Measurements from ENCODE around the gene KCNIP1.

DNA sequence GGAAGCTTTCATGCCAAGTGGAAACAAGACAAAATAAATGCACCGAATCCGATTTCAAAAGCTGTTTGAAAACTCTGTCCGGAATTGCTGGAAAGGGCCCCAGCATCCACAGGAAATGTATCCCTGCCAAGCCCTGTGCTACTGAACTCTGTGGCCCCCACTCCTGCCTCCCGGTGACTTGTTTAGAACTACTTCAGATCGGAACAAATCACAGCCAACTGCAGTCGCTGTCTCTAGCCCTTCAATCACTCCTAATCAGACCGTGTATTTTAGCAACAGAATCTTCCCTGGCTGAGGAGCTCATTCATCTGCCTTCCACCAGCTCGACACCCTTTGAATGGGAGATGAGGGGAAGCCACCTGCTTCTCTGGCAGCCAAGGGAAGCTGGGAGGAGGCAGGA lies 94.1 kb downstream of the KCNIP1 start:
- TF ChIP-seq MTF1 (CRISPR knock-in tag; IDR thresholded peaks at IDR 0.05; ENCODE audit: borderline replicate concordance) (no peak), EZH2 (IDR thresholded peaks at IDR 0.05; ENCODE audit: borderline replicate concordance, low read depth, low read length) (no peak), SMARCA4 (IDR thresholded peaks at IDR 0.05) (no peak), ZNF76 (CRISPR knock-in tag; IDR thresholded peaks at IDR 0.05; ENCODE audit: borderline replicate concordance) (no peak), CTCF (IDR thresholded peaks at IDR 0.05 in 2 of 3, conservative IDR thresholded peaks at IDR 0.05 in 1 of 3; ENCODE audit: insufficient read depth in 2 of 3, low read depth in 1 of 3, low read length in 3 of 3) (no peak), STAT6 (CRISPR knock-in tag; IDR thresholded peaks at IDR 0.05) (no peak), TARDBP (IDR thresholded peaks at IDR 0.05) (no peak), GABPA (tag; conservative IDR thresholded peaks at IDR 0.05; ENCODE audit: low read depth) (no peak), MAFK (IDR thresholded peaks at IDR 0.05; ENCODE audit: low read length) (no peak), SIN3A (IDR thresholded peaks at IDR 0.05; ENCODE audit: borderline replicate concordance in 2 of 2, control insufficient read depth in 1 of 2, low read depth in 2 of 2, low read length in 2 of 2) (no peak), ZNF3 (CRISPR knock-in tag; IDR thresholded peaks at IDR 0.05) (no peak), KAT2B (IDR thresholded peaks at IDR 0.05; ENCODE audit: low read depth, low read length) (no peak), CEBPB (tag; IDR thresholded peaks at IDR 0.05) (no peak)
- TF ChIP-seq, protein P1, sequence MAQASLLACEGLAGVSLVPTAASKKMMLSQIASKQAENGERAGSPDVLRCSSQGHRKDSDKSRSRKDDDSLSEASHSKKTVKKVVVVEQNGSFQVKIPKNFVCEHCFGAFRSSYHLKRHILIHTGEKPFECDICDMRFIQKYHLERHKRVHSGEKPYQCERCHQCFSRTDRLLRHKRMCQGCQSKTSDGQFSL (CRISPR knock-in tag; IDR thresholded peaks at IDR 0.05): no peak
- TF ChIP-seq, protein P1 (tag; IDR thresholded peaks at IDR 0.05): no peak
